ENCODE measurements around the gene ESR1.
"Not testable (repeated sequence)": the region's sequence is repeated elsewhere in the genome, so short reads cannot be mapped to it uniquely, and the experiment has no call there.

ESR1 gene

GRCh38 chr6:151814614-151815013 is 7.1 kb downstream of the ESR1 start:
- no peak for DNase-seq

DNA sequence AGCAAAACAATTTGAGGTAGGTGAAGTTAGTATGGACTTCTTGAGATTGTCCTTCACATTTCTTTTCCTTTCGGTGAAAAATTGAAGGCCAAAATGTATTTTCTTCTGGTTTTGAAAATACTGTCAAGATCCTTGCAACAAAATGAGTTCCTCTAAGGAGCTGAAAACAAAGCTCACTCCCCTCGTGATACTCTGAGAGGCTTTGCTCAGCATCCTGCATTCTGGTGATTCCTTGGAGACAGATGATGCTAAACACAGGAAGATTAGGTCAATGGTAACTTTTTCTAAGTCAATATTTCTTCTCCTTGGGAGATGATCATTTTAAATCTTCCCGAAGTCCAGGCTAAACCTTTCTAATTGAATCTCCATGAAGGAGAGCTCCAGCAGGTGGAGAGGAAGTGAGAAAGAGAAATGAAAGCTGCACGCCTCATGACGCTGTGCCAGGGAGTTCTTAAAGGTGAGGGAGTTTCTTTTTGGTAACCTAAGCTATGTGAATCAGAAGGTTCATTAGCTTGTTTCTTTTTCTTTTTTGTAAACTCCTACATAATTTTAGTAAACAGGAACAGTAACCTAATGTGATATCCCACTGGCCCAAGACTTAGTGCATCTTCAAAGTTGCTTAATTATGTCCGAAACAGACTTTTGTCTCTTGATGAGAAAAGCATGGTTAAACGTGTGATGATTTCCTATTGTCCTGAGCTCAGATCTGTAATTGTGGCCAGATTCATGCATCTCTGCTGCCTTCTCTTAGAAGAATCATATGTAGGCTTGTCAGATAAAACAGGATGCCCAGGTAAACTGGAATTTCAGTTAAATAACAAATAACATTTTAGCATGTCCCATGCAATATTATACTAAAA is 15.0 kb downstream of the ESR1 start:
- DNase-seq, result no peak

- no peak for DNase-seq
These were observed 19.1 kb downstream of the ESR1 start for GRCh38 chr6:151826517-151827142.

DNA sequence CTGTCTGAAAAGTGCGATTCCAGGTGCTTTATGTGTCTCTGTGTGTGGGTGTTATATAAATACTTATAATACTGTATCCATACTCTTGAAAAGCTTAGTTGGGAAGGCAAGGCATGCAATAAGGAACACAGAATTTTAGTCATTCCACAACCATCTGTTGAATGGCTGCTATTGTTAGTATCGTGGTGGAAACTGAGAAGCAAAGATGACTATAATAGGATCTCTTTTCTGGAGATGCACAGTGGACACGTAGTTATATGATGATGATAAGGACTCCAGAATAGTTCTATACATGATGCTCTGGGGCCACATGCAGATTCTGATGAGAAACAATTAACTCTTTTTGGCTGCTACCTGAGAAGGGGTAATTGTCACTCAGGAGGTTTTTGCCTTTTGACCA is 25.2 kb downstream of the ESR1 start:
- DNase-seq, result no peak

DNA sequence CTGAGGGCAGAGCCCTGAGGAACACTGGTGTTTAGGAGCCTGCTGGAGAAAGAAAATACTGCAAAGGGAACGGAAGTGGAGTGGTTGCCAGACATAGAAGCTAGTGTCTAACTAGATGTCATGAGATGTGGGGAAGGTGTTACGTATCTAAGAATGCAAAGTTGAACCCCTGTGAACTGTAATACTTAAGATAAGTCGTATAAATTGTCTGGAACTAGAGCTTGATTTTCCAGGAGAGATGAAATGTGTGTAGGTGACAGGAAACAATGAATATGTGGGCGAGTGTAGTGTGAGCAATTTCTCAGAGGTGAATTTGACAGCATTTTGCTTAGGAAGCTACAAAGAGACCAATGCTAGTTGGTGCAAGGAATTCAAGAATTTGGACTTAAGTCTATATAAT is 27.9 kb downstream of the ESR1 start:
- DNase-seq, result no peak

DNA sequence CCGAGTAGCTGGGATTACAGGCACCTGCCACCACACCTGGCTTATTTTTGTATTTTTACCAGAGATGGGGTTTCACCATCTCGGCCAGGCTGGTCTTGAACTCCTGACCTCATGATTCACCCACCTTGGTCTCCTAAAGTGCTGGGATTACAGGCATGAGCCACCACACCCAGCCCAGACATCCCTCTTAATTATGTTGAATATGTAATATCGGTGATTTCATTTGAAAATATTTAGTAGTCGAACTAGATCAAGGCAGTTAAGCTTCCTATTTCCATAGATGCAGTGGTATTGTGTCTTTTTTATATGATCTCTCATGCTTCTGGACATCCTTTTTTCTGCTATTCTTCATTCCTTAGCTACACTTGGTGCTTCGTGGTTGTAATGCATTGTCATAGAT is 29.7 kb downstream of the ESR1 start:
- no peak for DNase-seq

DNA sequence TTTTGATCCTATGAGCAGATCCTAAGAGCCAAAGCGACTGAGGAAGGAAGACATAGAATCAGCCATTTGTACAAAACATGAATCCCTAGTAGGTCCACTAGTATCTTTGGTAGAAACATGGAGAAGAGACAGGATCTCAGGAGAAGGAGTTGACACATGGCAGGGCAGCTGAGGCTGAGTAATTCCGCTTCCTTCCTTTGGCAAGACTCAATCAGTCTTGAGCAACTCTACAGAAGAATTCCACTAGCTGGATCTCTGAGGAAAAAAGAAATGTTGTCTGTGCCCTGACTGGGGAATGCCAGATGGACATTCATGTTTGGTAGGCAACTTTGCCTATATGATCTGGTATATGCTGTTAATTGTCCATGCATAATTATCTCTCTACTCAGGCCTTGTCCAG is 35.3 kb downstream of the ESR1 start:
- DNase-seq, result no peak

- DNase-seq, result no peak
These were observed 39.6 kb downstream of the ESR1 start for GRCh38 chr6:151847064-151847463.

DNA sequence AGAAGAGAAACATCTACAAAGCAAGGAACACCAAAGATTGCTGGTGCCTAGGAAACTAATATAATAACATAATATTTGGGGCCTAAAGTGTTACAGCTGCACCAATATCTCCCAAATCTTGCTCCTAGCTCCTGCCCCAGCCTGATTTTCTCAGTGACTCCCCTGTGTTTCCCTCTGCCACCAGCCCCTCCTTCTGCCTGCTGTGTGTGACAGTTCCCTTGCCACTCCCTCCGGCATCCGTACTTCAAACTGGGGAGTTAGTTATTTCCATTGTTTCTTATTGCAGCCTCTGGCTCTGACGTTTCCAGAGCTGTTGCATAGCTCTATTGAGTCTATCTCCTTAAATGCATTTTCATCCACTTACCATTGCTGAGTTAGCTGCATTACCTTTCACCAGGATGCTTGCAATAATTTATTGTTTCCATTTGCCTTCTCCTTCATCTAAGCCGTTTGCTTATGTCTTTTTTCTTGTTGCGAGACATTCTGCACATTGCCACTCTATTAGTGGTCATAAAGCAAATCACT is 43.1 kb downstream of the ESR1 start:
- DNase-seq, result no peak

DNA sequence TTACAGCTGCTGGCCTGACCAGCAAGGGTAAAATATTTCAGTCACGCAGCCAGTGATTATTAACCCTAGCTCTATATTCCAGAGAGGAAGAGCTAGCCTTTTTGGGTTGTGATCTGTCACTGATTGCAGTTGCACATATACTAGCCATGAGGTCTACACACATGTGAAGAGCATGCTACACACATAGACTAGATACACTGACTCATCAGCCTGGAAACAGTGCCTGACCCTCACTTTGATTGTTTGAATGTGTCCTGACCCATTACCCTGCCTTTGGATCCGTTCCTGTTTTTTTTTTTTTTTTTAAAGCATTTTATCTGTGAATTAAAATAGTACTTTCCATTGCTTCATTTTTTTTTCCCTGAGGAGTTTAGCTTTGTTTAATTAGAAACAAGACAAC is 50.8 kb downstream of the ESR1 start:
- DNase-seq, result no peak

- DNase-seq, result no peak
These were observed 55.0 kb downstream of the ESR1 start for GRCh38 chr6:151862461-151862860.

DNA sequence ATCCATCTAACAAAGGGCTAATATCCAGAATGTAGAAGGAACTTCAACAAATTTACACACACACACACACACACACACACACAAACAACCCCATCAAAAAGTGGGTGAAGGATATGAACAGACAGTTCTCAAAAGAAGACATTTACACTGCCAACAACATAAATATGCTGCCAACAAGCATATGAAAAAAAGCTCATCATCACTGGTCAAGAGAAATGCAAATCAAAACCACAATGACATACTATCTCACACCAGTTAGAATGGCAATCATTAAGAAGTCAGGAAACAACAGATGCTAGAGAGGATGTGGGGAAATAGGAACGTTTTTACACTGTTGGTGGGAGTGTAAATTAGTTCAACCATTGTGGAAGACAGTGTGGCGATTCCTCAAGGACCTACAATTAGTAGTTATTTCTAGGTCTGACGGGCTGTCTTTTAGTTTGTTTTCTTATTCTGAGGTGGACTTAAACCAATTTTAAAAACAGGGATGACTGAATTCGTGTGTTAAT is 59.9 kb downstream of the ESR1 start:
- not testable (repeated sequence) for DNase-seq

DNA sequence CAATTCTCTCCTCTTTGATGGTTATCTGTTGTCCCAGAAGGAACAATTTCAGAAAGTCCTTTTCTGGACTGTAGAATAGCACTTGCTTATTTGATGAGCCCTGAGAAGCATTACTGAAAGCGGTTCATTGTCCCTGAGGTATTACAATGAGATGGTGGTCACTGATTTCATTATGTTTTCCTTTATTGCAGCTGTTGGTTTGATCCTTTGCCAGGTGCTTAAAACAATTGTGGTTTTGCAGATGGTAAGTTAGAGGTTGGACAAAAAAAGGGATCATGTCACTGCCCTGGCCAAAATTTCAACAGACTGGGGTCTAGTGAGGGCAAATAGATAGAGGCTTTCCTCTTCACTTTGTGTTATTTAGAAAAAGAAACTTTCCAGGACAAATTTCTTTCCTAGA is 61.9 kb downstream of the ESR1 start:
- DNase-seq, result no peak

DNA sequence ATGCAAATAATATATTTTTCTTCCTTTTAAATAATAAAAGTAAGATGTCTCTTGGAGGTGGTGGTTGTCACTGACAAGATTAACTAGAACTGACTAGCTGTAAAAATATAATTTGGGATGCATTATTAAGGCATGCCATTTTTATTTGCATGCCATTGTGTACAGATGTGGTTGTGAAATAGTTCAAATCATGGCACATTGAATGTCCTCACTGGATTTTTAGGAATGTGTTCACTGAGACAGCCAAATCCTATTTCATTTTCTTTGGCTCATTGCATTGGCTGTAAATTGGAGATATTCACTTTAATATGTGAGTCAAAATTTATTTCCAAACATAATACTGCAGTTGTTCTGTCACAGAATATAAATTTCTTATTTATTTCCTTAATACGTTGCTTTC is 62.3 kb downstream of the ESR1 start:
- DNase-seq, result no peak

DNA sequence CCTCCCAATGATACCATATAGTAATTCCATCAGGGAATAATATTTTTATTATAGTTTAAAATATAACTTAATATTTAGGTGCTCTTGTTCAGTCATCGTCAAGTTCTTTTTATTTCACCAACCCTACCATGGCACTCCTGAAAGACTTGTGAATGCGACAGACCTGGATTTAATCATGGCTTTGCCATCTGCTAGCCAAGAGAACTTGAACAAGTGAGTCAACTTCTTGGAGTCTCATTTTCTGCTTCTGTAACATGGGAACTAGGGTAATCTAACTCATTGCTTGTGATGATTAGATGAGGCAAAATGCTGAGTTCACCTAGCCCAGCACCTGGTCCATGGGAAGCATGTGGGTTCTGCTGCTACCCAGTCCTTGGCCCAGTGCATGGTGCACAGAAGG is 62.9 kb downstream of the ESR1 start:
- no peak for DNase-seq

- no peak for DNase-seq
These were observed 68.0 kb downstream of the ESR1 start for GRCh38 chr6:151875524-151875923.

- DNase-seq, result no peak
These were observed 68.6 kb downstream of the ESR1 start for GRCh38 chr6:151876122-151876521.

- DNase-seq, result no peak
These were observed 70.0 kb downstream of the ESR1 start for GRCh38 chr6:151877458-151877857.

DNA sequence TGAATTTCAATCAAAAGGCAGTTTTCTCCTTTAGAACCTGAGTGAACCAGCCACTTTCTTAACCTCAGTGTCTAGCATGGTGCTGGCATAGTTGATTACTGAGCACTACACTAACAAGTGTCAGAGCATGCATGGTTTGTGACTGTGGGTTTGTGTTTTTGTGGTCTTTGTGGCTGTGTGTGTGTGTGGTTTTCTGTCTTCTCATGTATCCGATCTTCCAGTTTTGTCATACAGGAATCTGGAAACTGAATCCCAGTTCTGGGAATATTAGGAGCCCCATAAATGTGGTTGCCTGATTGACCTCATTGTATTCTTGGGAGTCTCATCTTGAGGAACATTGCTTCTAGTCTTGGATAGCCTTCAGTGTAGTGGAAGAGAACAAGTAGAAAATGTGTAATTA is 73.7 kb downstream of the ESR1 start:
- no peak for DNase-seq

- no peak for DNase-seq
These were observed 74.7 kb downstream of the ESR1 start for GRCh38 chr6:151882206-151882605.

DNA sequence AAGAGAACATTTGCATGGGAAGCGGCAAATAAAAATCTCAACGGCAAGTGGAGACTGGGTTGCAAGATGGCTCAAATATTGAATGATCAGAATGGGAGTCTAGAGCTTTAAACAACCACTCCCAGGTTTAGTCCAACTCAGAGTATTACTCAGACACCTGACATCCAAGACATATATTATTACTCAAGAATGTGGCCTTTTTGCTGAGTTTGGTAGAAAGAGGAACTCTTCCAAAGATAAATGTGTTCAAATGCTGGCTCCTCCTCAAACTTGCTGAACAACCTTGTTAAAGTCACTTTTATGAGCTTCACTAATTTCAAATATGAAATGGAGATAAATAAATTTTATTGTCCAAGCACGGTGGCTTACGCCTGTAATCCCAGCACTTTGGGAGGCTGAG is 77.8 kb downstream of the ESR1 start:
- DNase-seq, result no peak

- no peak for DNase-seq
These were observed 84.0 kb downstream of the ESR1 start for GRCh38 chr6:151891524-151891923.

GRCh38 chr6:151894426-151894825 is 86.9 kb downstream of the ESR1 start:
- not testable (repeated sequence) for DNase-seq

GRCh38 chr6:151899221-151899620 is 91.7 kb downstream of the ESR1 start:
- DNase-seq, result not testable (repeated sequence)

Measured in CD4-positive, alpha-beta T cell treated with Interferon alpha-2 for 1 hour (primary cell).